ENCODE data around the gene KHK.

KHK gene

DNA sequence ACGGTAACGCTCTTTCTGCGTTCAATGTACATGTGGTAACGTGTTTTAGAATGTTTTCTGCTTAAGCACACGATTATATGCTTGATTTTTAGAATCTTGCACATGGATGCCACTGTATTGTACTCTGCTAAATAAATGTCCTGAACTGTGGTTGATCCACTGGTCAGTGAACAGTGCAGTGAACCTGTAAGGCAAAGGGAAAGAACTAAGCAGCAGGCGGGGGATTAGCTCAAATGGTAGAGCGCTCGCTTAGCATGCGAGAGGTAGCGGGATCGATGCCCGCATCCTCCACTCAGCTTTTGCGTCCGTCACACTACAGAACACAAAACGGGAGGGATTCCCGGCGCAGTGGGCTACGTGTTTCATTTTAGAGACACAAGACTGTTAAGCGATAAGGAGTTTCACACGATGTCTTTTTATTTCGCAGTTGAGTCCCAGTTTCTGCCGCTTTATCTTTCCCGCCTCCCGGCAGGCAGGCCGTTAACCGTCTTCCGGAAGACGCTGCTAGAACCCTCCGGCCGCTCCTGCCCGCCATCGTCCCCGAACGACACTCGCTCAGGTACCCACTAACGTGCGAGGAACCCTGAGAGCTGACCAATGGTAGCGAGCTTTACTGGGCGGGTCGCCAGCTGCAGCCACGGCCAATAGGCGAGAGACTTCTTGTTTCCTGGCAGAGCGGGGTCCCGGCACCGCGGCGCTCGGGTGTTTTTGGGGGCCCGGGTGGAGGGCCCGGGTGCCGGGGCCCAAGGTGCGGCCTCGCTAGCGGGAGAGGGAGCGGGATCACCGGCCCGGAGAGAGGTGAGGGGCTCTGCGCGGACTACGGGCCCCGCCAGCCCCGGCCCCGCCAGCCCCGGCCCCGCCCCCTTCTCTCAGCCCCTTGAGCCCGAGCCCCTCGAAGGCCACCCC lies 35.3 kb upstream of the KHK start, which contains the start of gene AGBL5:
Gene AGBL5, plus strand, starts transcription at position 673 of the 906 bp plus-strand sequence. CDS start 1,291 bp downstream, outside the sequence.
- H3K36me3 ChIP-seq (ENCODE audit: insufficient read depth, low read length): peaks cover 33% of the 10 kb centered on the region
- peak within 1 kb of the TSS; percentile 86 for H2AFZ ChIP-seq (ENCODE audit: low read depth, low read length)
- H3K4me3 ChIP-seq (ENCODE audit: low read length): peak within 1 kb of the TSS; percentile 75
- no peaks in the 10 kb centered on the region for H3K27me3 ChIP-seq (ENCODE audit: insufficient read depth, low read length)
- no peaks in the 10 kb centered on the region for H3K9me3 ChIP-seq (ENCODE audit: low read length)
- peaks cover 16% of the 10 kb centered on the region for H3K4me1 ChIP-seq (ENCODE audit: insufficient read depth, low read length)

- H2AFZ ChIP-seq (ENCODE audit: low read depth, low read length): peak overlapping the region; percentile 49
- no peaks in the 10 kb centered on the region for H3K9me3 ChIP-seq (ENCODE audit: low read length)
- H3K36me3 ChIP-seq (ENCODE audit: insufficient read depth, low read length): peaks cover 41% of the 10 kb centered on the region
- H3K4me3 ChIP-seq (ENCODE audit: low read length): peak overlapping the region; percentile 75
- H3K27me3 ChIP-seq (ENCODE audit: insufficient read depth, low read length): no peaks in the 10 kb centered on the region
- peaks cover 16% of the 10 kb centered on the region for H3K4me1 ChIP-seq (ENCODE audit: insufficient read depth, low read length)
Measured at GRCh38 chr2:27051902-27052645, 34.5 kb upstream of the KHK start.

DNA sequence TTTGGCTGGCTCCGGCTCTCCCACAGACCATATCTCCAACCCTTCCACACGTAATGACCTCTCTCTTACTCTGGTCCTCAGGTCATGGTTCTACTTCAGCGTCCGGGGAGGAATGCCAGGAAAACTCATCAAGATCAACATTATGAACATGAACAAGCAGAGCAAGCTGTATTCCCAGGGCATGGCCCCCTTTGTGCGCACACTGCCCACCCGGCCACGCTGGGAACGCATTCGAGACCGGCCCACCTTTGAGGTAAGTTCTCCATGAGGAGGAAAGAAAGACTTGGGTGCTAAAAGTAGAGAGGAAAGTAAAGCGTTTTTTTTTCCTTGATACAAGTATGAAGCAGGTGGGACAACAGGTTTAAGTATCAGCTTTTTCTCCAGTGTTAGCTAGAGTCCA lies 33.3 kb upstream of the KHK start:
- H3K27me3 ChIP-seq (ENCODE audit: insufficient read depth, low read length): no peaks in the 10 kb centered on the region
- no peak overlapping the region for H2AFZ ChIP-seq (ENCODE audit: low read depth, low read length)
- H3K9me3 ChIP-seq (ENCODE audit: low read length): no peaks in the 10 kb centered on the region
- H3K36me3 ChIP-seq (ENCODE audit: insufficient read depth, low read length): peaks cover 48% of the 10 kb centered on the region
- H3K4me3 ChIP-seq (ENCODE audit: low read length): no peak overlapping the region
- H3K4me1 ChIP-seq (ENCODE audit: insufficient read depth, low read length): peaks cover 16% of the 10 kb centered on the region

GRCh38 chr2:27053776-27054175 lies 32.8 kb upstream of the KHK start:
- Histone ChIP-seq H3K9me3 (ENCODE audit: low read length) (no peaks in the 10 kb centered on the region), H3K27me3 (ENCODE audit: insufficient read depth, low read length) (no peaks in the 10 kb centered on the region), H2AFZ (ENCODE audit: low read depth, low read length) (no peak overlapping the region), H3K4me3 (ENCODE audit: low read length) (no peak overlapping the region), H3K4me1 (ENCODE audit: insufficient read depth, low read length) (peaks cover 16% of the 10 kb centered on the region), H3K36me3 (ENCODE audit: insufficient read depth, low read length) (peaks cover 52% of the 10 kb centered on the region)

DNA sequence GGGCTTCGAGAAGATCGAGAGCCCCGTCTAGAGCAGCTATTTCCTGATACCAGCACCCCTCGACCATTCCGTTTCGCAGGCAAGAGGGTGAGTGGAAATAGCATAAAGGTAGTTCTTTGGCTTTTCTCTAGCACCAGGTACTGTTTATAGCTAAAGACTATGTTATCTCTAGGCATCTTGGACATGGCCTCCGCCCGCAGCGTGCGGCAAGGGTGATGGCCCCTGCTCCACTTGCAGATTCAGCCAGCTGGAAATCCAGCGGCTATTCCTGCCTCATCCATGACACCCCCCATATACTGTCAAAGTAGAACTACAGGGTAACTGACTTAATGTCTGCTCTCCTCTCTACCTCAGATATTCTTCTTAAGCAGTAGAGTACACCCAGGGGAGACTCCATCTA lies 31.9 kb upstream of the KHK start:
- no peak overlapping the region for H2AFZ ChIP-seq (ENCODE audit: low read depth, low read length)
- H3K36me3 ChIP-seq (ENCODE audit: insufficient read depth, low read length): peaks cover 57% of the 10 kb centered on the region
- H3K9me3 ChIP-seq (ENCODE audit: low read length): no peaks in the 10 kb centered on the region
- peaks cover 10% of the 10 kb centered on the region for H3K4me1 ChIP-seq (ENCODE audit: insufficient read depth, low read length)
- H3K27me3 ChIP-seq (ENCODE audit: insufficient read depth, low read length): no peaks in the 10 kb centered on the region
- no peak overlapping the region for H3K4me3 ChIP-seq (ENCODE audit: low read length)

GRCh38 chr2:27057184-27057583 lies 29.4 kb upstream of the KHK start:
- Histone ChIP-seq H3K9me3 (ENCODE audit: low read length) (no peaks in the 10 kb centered on the region), H3K4me1 (ENCODE audit: insufficient read depth, low read length) (peaks cover 6% of the 10 kb centered on the region), H2AFZ (ENCODE audit: low read depth, low read length) (no peak overlapping the region), H3K27me3 (ENCODE audit: insufficient read depth, low read length) (no peaks in the 10 kb centered on the region), H3K36me3 (ENCODE audit: insufficient read depth, low read length) (peaks cover 62% of the 10 kb centered on the region), H3K4me3 (ENCODE audit: low read length) (no peak overlapping the region)

GRCh38 chr2:27058210-27058609 lies 28.4 kb upstream of the KHK start:
- H3K9me3 ChIP-seq (ENCODE audit: low read length): no peaks in the 10 kb centered on the region
- H3K4me3 ChIP-seq (ENCODE audit: low read length): no peak overlapping the region
- H2AFZ ChIP-seq (ENCODE audit: low read depth, low read length): no peak overlapping the region
- H3K4me1 ChIP-seq (ENCODE audit: insufficient read depth, low read length): no peaks in the 10 kb centered on the region
- H3K27me3 ChIP-seq (ENCODE audit: insufficient read depth, low read length): no peaks in the 10 kb centered on the region
- peaks cover 68% of the 10 kb centered on the region for H3K36me3 ChIP-seq (ENCODE audit: insufficient read depth, low read length)

DNA sequence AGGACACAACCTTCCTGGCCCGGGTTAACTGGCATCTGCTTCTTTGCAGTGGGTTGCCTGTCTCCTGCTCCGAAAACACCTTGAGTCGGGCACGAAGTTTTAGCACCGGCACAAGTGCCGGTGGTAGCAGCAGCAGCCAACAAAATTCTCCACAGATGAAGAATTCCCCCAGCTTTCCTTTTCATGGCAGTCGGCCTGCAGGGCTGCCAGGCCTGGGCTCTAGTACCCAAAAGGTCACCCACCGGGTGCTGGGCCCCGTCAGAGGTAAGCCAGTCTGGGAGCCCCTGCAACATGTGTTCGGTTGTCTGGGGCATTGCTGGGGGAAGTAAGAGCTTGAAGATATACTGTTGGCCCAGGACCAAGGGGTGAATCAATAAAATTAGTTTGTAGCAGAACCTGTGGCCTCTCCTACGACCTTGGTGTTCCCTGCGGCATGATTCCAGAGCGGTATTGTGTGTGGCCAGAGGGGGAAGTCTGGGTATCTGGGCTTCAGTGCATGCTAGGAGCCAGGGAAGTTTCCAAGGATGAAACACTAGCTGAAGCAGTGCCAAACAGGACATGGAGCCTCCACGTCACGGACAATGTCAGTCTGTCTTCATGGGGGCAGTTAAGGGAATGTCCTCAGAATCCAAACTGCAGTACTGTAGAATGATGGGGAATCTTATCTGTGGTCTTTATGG lies 27.3 kb upstream of the KHK start:
- Histone ChIP-seq H3K4me3 (ENCODE audit: low read length) (no peak overlapping the region), H3K9me3 (ENCODE audit: low read length) (no peaks in the 10 kb centered on the region), H3K27me3 (ENCODE audit: insufficient read depth, low read length) (no peaks in the 10 kb centered on the region), H2AFZ (ENCODE audit: low read depth, low read length) (no peak overlapping the region), H3K4me1 (ENCODE audit: insufficient read depth, low read length) (no peaks in the 10 kb centered on the region), H3K36me3 (ENCODE audit: insufficient read depth, low read length) (peaks cover 60% of the 10 kb centered on the region)

DNA sequence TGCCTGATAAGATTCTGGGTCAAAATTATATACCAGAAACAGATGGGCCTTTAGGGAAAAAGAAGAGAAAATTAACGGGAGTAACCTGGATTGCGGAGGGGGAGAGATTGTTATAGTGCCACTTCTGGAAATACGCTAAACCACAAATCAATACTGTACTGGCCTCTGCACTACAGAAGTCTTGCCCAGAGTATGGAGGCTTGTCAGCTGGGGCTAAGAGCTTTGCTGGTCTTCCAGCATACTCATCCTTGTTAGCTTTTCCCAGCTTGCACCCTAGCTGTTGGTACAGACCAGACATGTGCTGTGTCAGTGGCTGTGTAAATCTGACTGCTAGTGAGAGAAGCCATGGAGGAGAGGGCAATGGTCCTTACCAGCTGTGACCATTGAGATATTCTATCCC lies 26.2 kb upstream of the KHK start:
- Histone ChIP-seq H2AFZ (ENCODE audit: low read depth, low read length) (no peak overlapping the region), H3K4me3 (ENCODE audit: low read length) (no peak overlapping the region), H3K4me1 (ENCODE audit: insufficient read depth, low read length) (no peaks in the 10 kb centered on the region), H3K27me3 (ENCODE audit: insufficient read depth, low read length) (no peaks in the 10 kb centered on the region), H3K9me3 (ENCODE audit: low read length) (no peaks in the 10 kb centered on the region), H3K36me3 (ENCODE audit: insufficient read depth, low read length) (peaks cover 54% of the 10 kb centered on the region)

- Histone ChIP-seq H3K9me3 (ENCODE audit: low read length) (no peaks in the 10 kb centered on the region), H3K4me1 (ENCODE audit: insufficient read depth, low read length) (peaks cover 7% of the 10 kb centered on the region), H3K4me3 (ENCODE audit: low read length) (no peak overlapping the region), H3K27me3 (ENCODE audit: insufficient read depth, low read length) (no peaks in the 10 kb centered on the region), H3K36me3 (ENCODE audit: insufficient read depth, low read length) (peaks cover 62% of the 10 kb centered on the region), H2AFZ (ENCODE audit: low read depth, low read length) (no peak overlapping the region)
Measured at GRCh38 chr2:27065128-27065527, 21.4 kb upstream of the KHK start.

DNA sequence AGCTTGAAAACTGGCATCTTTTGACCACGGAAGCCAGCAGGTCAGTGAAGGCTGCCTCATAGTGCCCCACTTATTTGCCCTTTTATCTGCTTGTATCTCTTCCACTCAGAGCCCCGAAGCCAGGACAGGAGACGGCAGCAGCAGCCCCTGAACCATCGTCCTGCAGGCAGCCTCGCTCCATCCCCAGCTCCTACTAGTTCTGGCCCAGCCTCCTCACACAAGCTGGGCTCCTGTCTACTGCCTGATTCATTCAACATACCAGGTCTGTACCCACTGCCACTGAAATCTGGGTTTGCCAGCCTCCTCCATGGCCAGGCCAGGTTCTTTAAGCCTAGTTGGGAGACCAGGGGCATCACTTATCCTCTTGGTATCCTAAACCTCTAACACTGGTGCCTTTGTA lies 19.2 kb upstream of the KHK start:
- Histone ChIP-seq H3K9me3 (ENCODE audit: low read length) (no peaks in the 10 kb centered on the region), H3K27me3 (ENCODE audit: insufficient read depth, low read length) (no peaks in the 10 kb centered on the region), H3K36me3 (ENCODE audit: insufficient read depth, low read length) (peaks cover 60% of the 10 kb centered on the region), H2AFZ (ENCODE audit: low read depth, low read length) (no peak overlapping the region), H3K4me3 (ENCODE audit: low read length) (no peak overlapping the region), H3K4me1 (ENCODE audit: insufficient read depth, low read length) (peaks cover 20% of the 10 kb centered on the region)

GRCh38 chr2:27069436-27069835 lies 17.1 kb upstream of the KHK start:
- Histone ChIP-seq H3K27me3 (ENCODE audit: insufficient read depth, low read length) (no peaks in the 10 kb centered on the region), H3K36me3 (ENCODE audit: insufficient read depth, low read length) (peaks cover 50% of the 10 kb centered on the region), H3K9me3 (ENCODE audit: low read length) (no peaks in the 10 kb centered on the region), H2AFZ (ENCODE audit: low read depth, low read length) (no peak overlapping the region), H3K4me3 (ENCODE audit: low read length) (no peak overlapping the region), H3K4me1 (ENCODE audit: insufficient read depth, low read length) (peaks cover 25% of the 10 kb centered on the region)
